Ovary (tissue), 3 donors: Measurements from ENCODE around the gene VSIG10L.

Experiments
- EP300 ChIP-seq: sonication (generic); formaldehyde crosslinking; IDR thresholded peaks from one replicate; pipeline ENCODE4 v1.6.1; 2017; ENCODE audit warnings: antibody characterized with exemption
- POLR2A ChIP-seq: fragments of 450-650 bp; IDR thresholded peaks from one replicate; pipeline ENCODE4 v1.6.1; 2017; ENCODE audit warnings: antibody characterized with exemption, mild to moderate bottlenecking, moderate library complexity
- TF ChIP-seq, protein P1 (sequence below), 3 donors: fragments of 450-650 bp in 2 of 3; fragments of 200-600 bp in 1 of 3; IDR thresholded peaks; one replicate each; pipeline versions ENCODE4 v1.5.1 to v1.8.0; 2016 to 2022; ENCODE audit warnings: antibody characterized with exemption in 3 of 3, mild to moderate bottlenecking in 1 of 3
- donor health status: DM: no; HTN: no; CAD: no.

DNA sequence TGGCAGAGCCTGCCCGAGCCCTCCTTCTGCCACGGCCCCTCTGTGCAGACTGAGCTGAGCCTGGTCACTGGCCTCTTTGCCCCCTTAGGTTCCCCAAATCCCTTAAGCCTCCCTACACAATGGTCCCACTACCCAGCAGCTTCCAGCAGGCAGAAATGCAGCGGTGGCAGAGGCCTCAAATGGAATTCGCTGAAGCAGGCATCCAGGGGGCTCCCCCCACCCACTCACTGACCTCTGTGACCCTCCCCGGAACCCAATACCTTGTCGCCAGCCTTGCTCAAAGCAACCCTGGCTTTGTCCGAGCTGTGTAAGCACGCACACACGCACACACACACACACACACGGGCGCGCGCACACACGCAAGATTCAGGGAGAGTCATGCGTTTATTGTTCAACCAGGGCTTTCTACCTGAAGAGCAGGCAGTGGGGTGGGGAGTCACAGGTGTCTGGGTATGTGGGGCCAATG is 46.0 kb upstream of the VSIG10L start, which contains the start of gene LIM2:
- TF ChIP-seq POLR2A (no peak), EP300 (no peak)
- TF ChIP-seq, protein P1, sequence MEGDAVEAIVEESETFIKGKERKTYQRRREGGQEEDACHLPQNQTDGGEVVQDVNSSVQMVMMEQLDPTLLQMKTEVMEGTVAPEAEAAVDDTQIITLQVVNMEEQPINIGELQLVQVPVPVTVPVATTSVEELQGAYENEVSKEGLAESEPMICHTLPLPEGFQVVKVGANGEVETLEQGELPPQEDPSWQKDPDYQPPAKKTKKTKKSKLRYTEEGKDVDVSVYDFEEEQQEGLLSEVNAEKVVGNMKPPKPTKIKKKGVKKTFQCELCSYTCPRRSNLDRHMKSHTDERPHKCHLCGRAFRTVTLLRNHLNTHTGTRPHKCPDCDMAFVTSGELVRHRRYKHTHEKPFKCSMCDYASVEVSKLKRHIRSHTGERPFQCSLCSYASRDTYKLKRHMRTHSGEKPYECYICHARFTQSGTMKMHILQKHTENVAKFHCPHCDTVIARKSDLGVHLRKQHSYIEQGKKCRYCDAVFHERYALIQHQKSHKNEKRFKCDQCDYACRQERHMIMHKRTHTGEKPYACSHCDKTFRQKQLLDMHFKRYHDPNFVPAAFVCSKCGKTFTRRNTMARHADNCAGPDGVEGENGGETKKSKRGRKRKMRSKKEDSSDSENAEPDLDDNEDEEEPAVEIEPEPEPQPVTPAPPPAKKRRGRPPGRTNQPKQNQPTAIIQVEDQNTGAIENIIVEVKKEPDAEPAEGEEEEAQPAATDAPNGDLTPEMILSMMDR (IDR thresholded peaks at IDR 0.05): no peak
